HG03575 (cell line): ENCODE data around the gene PLA2G12B.
"Not testable (repeated sequence)": the region's sequence is repeated elsewhere in the genome, so short reads cannot be mapped to it uniquely, and the experiment has no call there.

Source experiments
- ATAC-seq: cut with Tn5 transposase; IDR thresholded peaks from one replicate; pipeline ENCODE4 v1.9.1; 2021; ENCODE audit not compliant: unreplicated experiment, insufficient number of reproducible peaks, low FRiP score; ENCODE audit errors: extremely low read depth

PLA2G12B gene

GRCh38 chr10:72946963-72947362, 7.6 kb downstream of the PLA2G12B start:
- ATAC-seq = no peak

DNA sequence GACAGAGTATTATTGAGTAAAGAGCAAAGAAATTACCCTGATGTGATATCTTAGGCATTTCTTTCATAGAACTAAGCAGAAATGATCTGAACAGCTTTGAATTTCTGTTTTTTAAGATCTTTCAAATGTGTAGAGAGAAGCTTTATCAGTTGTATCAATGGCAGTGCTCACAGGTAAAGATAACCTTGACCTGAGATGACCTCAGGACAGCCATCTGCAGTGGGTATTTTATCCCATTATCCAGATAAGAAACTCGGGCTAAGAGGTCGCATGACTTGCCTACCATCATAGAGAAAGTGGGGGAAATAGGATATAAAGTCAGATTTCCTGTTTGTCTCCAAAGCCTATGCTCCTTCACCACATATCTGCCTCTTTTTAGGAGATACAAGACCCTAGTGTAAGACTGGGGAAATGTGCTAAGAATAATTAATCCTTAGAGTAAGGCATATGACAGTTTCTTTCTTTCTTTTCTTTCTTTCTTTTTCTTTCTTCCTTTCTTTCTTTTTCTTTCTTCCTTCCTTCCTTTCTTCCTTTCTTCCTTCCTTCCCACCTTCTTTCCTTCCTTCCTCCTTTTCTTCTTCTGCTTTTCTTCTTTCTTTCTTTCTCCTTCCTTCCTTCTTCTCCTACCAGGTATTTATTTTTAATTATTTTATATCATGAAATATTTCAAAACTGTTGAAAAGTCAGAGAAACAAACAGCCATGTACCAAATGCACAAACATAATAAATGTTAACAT, 10.9 kb downstream of the PLA2G12B start:
- no peak for ATAC-seq

GRCh38 chr10:72935361-72935760, 19.2 kb downstream of the PLA2G12B start:
- ATAC-seq = no peak

DNA sequence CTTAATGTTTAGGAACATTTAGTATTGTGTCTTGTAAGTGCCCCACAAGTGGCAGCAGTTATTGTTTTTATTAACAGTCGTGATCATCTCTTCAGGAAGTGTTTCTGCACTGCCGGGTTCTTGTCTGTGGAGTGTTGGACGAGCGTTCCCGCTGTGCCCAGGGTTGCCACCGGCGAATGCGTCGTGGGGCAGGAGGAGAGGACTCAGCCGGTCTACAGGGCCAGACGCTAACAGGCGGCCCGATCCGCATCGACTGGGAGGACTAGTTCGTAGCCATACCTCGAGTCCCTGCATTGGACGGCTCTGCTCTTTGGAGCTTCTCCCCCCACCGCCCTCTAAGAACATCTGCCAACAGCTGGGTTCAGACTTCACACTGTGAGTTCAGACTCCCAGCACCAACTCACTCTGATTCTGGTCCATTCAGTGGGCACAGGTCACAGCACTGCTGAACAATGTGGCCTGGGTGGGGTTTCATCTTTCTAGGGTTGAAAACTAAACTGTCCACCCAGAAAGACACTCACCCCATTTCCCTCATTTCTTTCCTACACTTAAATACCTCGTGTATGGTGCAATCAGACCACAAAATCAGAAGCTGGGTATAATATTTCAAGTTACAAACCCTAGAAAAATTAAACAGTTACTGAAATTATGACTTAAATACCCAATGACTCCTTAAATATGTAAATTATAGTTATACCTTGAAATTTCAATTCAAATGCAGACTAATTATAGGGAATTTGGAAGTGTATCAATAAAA, 22.2 kb downstream of the PLA2G12B start:
- no peak for ATAC-seq

DNA sequence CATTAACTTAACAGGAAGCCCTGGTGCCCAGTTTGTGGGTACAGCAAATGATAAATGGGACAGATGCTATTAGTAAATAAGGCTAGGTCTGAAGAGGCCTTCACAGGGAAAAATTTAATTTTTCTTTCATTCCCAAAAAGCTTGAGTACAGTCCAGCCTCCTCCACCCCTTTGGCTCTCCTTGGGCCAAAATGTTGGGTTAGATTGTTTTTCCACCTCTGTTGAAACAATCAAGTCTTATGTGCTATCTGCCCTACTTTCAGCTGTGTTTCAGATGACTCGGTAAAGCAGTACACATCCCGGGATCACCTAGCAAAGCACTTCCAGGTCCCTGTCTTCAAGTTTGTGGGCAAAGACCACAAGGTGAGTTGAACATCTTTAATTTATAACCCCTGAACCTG, 24.3 kb downstream of the PLA2G12B start:
- ATAC-seq = no peak

- ATAC-seq = no peak
Measured at GRCh38 chr10:72928798-72929197, 25.8 kb downstream of the PLA2G12B start.

DNA sequence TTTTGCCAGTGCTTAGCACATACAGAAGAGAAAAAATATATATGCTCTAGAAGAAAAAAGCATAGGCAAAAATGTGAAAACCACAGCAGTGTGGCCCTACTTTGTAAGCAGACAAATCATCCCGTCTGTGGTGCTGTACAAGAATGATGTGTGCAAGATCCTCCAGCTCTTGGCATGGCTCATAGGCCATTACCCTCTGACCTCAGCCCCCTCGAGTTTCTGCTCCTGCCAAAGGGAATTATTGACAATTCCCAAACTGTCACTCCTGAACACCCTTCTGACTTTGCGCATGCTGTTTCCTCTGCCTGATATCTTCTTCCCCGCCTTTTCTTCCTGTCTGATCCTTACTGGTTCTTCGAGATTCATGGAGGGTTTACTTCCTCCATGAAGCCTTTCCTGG, 27.1 kb downstream of the PLA2G12B start:
- ATAC-seq = no peak

DNA sequence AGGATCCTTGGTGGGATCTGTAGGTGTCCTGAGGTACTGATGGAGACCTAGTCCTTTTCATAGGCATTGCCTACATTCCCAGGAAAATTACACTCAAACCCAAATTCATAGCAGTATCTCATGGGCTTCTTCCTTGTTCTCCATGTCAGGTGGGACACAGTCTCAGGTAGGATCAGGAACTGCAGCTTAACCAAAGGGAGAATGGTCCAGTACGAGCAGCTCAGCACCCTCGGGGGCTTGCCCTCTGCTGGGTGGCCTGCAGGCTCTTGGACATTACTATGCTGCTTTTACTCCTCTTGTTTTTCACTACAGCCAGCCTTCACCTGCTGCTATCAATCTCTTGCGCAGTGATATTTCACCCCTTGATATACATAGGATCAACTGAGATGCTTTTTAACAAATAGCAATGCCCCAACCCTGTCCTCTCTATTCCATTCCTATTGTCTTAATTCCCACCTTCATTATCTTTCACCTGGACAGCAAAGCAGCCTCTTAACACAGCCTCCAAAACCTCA, 28.6 kb downstream of the PLA2G12B start:
- no peak for ATAC-seq

GRCh38 chr10:72924351-72924750, 30.3 kb downstream of the PLA2G12B start:
- ATAC-seq = no peak

DNA sequence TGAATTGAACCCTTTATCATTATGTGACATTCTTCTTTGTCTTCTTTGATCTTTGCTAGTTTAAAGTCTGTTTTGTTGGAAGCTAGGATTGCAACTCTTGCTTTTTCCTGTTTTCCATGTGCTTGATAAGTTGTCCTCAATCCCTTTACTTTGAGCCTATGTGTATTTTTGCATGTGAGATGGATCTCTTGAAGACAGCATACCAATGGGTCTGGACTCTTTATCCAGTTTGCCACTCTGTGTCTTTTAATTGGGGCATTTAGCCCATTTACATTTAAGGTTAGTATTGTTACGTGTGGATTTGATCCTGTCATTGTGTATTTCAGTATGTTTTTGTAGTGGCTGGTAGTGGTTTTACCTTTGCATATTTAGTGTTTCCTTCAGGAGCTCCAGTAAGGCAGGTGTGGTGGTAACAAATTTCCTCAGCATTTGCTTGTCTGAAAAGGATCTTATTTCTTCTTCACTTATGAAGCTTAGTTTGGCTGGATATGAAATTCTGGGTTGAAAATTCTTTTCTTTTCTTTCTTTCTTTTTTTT, 33.4 kb downstream of the PLA2G12B start:
- ATAC-seq = not testable (repeated sequence)

DNA sequence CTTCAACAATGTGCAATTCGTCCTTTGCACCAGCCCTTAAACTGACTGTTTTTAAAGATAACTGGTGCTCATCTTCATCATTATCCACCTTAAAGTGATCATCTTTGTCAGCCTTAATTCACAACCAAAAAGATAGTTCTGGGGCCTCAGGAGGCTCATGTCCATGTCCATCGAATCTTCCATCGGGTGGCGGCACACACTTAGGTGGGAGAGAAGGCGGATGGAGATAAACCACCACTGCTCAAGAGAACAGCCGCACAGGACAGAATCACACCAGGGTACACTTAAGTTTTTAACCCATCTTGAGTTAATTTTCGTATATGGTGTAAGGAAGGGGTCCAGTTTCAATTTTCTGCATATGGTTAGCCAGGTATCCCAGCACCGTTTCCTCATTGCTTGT, 36.3 kb downstream of the PLA2G12B start:
- no peak for ATAC-seq

DNA sequence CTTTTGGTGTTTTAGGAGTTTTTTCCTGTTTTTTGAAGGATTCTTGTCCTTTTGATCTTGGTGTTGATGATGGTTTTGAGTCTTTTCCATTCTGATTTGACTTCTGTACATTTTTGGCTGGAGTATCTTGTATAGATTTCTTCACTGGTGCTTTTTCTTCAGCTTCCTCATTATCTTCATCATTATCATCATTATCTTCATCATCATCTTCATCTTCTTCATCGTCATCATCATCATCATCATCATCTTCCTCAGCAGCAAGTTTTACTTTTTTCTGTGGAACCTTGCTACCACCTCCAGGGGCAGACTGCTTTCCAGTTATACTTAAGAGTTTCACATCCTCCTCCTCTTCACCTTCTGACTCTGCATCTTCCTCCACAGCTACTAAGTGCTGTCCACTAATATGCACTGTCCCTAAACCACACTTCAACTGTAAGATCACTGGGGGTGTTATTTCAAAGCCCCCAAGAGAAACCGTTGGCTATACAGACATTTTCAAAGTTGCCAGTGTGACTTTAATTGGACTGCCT, 36.7 kb downstream of the PLA2G12B start:
- not testable (repeated sequence) for ATAC-seq

DNA sequence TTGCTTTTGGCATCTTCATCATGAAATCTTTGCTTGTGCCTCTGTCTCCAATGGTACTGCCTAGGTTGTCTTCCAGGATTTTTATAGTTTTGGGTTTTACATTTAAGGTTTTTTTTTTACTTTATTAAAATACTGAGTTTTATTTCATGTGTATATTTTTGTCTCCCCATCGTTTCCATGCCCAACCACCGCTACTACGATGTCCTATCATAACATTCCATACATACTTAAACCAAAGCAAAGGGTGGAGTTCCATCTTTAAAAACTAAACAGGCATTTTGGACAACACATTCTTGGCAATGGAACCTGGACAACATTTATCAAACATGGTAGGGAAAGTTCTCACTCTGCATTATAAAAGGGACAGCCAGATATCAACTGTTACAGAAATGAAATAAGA, 37.4 kb downstream of the PLA2G12B start:
- ATAC-seq = not testable (repeated sequence)

- no peak for ATAC-seq
Measured at GRCh38 chr10:72913287-72913686, 41.3 kb downstream of the PLA2G12B start.

- no peak for ATAC-seq
Measured at GRCh38 chr10:72912736-72913135, 41.9 kb downstream of the PLA2G12B start.

GRCh38 chr10:72911758-72912157, 42.8 kb downstream of the PLA2G12B start:
- no peak for ATAC-seq

- no peak for ATAC-seq
Measured at GRCh38 chr10:72910705-72911104, 43.9 kb downstream of the PLA2G12B start.

GRCh38 chr10:72906446-72906845, 48.2 kb downstream of the PLA2G12B start:
- ATAC-seq = no peak

GRCh38 chr10:72904806-72905205, 49.8 kb downstream of the PLA2G12B start:
- ATAC-seq = no peak

GRCh38 chr10:72903941-72904446, 50.6 kb downstream of the PLA2G12B start:
- not testable (repeated sequence) for ATAC-seq
